Adipose tissue (tissue), 3 donors: ENCODE data around the gene BRINP1. TPM values are rescaled to one million over a fixed set of nuclear protein-coding genes. Genes with fewer than 3 reads are reported as not detected.

Source experiments
- H3K27ac ChIP-seq: one replicate; pipeline ENCODE4 v1.5.1; 2013; ENCODE audit warnings: low read depth, low read length
- whole genome bisulfite sequencing, 3 donors: extraction: QIAGEN DNeasy Blood & Tissue Kit; methylation state at CpG; one replicate each; pipeline ENCODE4 v1.1.7; 2013; 5-methylcytosine and 5-hydroxymethylcytosine counted together
- polyA plus RNA-seq, 3 donors: library from polyadenylated mRNA; stranded (reverse); fragments of 200-250 nt; gene quantifications; one replicate each; pipeline ENCODE4 v1.2.3, GENCODE V29; 2013
- donor health status: healthy with polysubstance abuse.
- donor health status: Bipolar disorder and iron deficiency.
- donor health status: healthy.

BRINP1 gene
- not detected for polyA plus RNA-seq

- WGBS, 3 donors: 1 to 3% (median 2%) methylated on average over 88 to 91 of the region's 91 CpGs
- H3K27ac ChIP-seq: no peak within 1 kb of the TSS
Observed at GRCh38 chr9:119368681-119369581, at the start of gene BRINP1. TSS of gene BRINP1 (minus strand) at chr9:119369435. CDS start at chr9:119313355, 56,080 bp downstream.

- WGBS, 3 donors: 43 to 58% (median 48%) methylated on average over 1 of the region's 1 CpG
- no peak overlapping the region for H3K27ac ChIP-seq
Observed at GRCh38 chr9:119418721-119419120, 49.5 kb upstream of the BRINP1 start.

GRCh38 chr9:119416793-119417192 lies 47.6 kb upstream of the BRINP1 start:
- H3K27ac ChIP-seq: no peak overlapping the region

GRCh38 chr9:119412399-119412798 lies 43.2 kb upstream of the BRINP1 start:
- 60 to 73% (median 70%) methylated on average over 4 of the region's 4 CpGs for WGBS, 3 donors

GRCh38 chr9:119409552-119409951 lies 40.3 kb upstream of the BRINP1 start:
- H3K27ac ChIP-seq: no peak overlapping the region
- WGBS, 3 donors: 57 to 70% (median 69%) methylated on average over 3 of the region's 3 CpGs

More at GRCh38 chr9:119412399-119412798, 43.2 kb upstream of the BRINP1 start:
- H3K27ac ChIP-seq: no peak overlapping the region

GRCh38 chr9:119400606-119401005 lies 31.4 kb upstream of the BRINP1 start:
- H3K27ac ChIP-seq: no peak overlapping the region
- WGBS, 3 donors: 34 to 43% (median 43%) methylated on average over 2 of the region's 2 CpGs

- WGBS, 3 donors: 71 to 77% (median 74%) methylated on average over 2 of the region's 2 CpGs
- no peak overlapping the region for H3K27ac ChIP-seq
Observed at GRCh38 chr9:119398350-119398749, 29.1 kb upstream of the BRINP1 start.

GRCh38 chr9:119391878-119392277 lies 22.6 kb upstream of the BRINP1 start:
- no peak overlapping the region for H3K27ac ChIP-seq

- H3K27ac ChIP-seq: no peak overlapping the region
- 31 to 37% (median 32%) methylated on average over 3 of the region's 3 CpGs for WGBS, 3 donors
Observed at GRCh38 chr9:119375892-119376291, 6.7 kb upstream of the BRINP1 start.

GRCh38 chr9:119372951-119373350 lies 3.7 kb upstream of the BRINP1 start:
- H3K27ac ChIP-seq: no peak overlapping the region
- WGBS, 3 donors: 82 to 97% (median 94%) methylated on average over 2 of the region's 2 CpGs

GRCh38 chr9:119370816-119371215 lies 1.6 kb upstream of the BRINP1 start:
- H3K27ac ChIP-seq: no peak overlapping the region
- WGBS, 3 donors: 4 to 7% (median 5%) methylated on average over 7 to 8 of the region's 8 CpGs

GRCh38 chr9:119369680-119370366 lies 588 bp upstream of the BRINP1 start:
- 3 to 5% (median 4%) methylated on average over 32 of the region's 32 CpGs for WGBS, 3 donors
- no peak overlapping the region for H3K27ac ChIP-seq

- 4 to 6% (median 6%) methylated on average over 10 of the region's 10 CpGs for WGBS, 3 donors
Observed at GRCh38 chr9:119368179-119368578, 1.1 kb downstream of the BRINP1 start.

GRCh38 chr9:119367683-119368075 lies 1.6 kb downstream of the BRINP1 start:
- WGBS, 3 donors: 17 to 30% (median 29%) methylated on average over 7 of the region's 7 CpGs
- H3K27ac ChIP-seq: no peak overlapping the region

More at GRCh38 chr9:119368179-119368578, 1.1 kb downstream of the BRINP1 start:
- no peak overlapping the region for H3K27ac ChIP-seq

- no peak overlapping the region for H3K27ac ChIP-seq
- 32 to 59% (median 55%) methylated on average over 9 of the region's 9 CpGs for WGBS, 3 donors
Observed at GRCh38 chr9:119366909-119367682, 2.1 kb downstream of the BRINP1 start.

GRCh38 chr9:119365291-119366027 lies 3.8 kb downstream of the BRINP1 start:
- WGBS, 3 donors: 12 to 17% (median 16%) methylated on average over 9 of the region's 9 CpGs
- H3K27ac ChIP-seq: no peak overlapping the region

- WGBS, 3 donors: 44 to 57% (median 55%) methylated on average over 5 of the region's 5 CpGs
- H3K27ac ChIP-seq: no peak overlapping the region
Observed at GRCh38 chr9:119360237-119360636, 9.0 kb downstream of the BRINP1 start.
